Lower lobe of right lung (tissue), 2 donors: Measurements from ENCODE around the gene PSMB2. TPM values are rescaled to one million over a fixed set of nuclear protein-coding genes. Genes with fewer than 3 reads are reported as not detected.

Experiments used
- ATAC-seq, 2 donors: fragments of 200-7000 bp; cut with Tn5 transposase; one replicate each; pipeline ENCODE4 v1.9.1; 2020 to 2022; ENCODE audit warnings: mild to moderate bottlenecking in 2 of 2, moderate library complexity in 2 of 2
- DNase-seq: peaks from one replicate; pipeline ENCODE4 v3.0.0-alpha.2; 2020
- H3K27ac ChIP-seq: fragments of 200-600 bp; one replicate; pipeline ENCODE4 v1.8.0; 2022
- H3K27me3 ChIP-seq: fragments of 200-600 bp; one replicate; pipeline ENCODE4 v1.8.0; 2022; ENCODE audit warnings: low read depth
- H3K36me3 ChIP-seq: fragments of 200-600 bp; one replicate; pipeline ENCODE4 v1.8.0; 2022; ENCODE audit warnings: mild to moderate bottlenecking
- H3K4me1 ChIP-seq: fragments of 200-600 bp; one replicate; pipeline ENCODE4 v1.8.0; 2022
- H3K4me3 ChIP-seq: fragments of 200-600 bp; one replicate; pipeline ENCODE4 v1.8.0; 2022; ENCODE audit warnings: mild to moderate bottlenecking
- H3K9me3 ChIP-seq: fragments of 200-600 bp; one replicate; pipeline ENCODE4 v1.8.0; 2022
- intact Hi-C: fragments of 100-400 bp; cut with DNase I; formaldehyde crosslinking; loops from one replicate; pipeline ENCODE4 v1.11.0; 2022
- total RNA-seq: library from RNA; stranded (reverse); fragmentation: NEBNext Ultra II Directional; extraction: Animal tissue kit (Norgen Biotek cat#: 25700); gene quantifications from one replicate; pipeline ENCODE4 v1.2.1, GENCODE V29; 2021
- TF ChIP-seq, protein P1 (sequence below): fragments of 200-600 bp; IDR thresholded peaks from one replicate; pipeline ENCODE4 v1.8.0; 2022; ENCODE audit warnings: antibody characterized with exemption, mild to moderate bottlenecking
- donor health status: DM: no; HTN: yes; CAD: no; lungs with severe emphysema.

PSMB2 gene
- total RNA-seq, 1 donor from 2014 or later: 44.9 TPM

DNA sequence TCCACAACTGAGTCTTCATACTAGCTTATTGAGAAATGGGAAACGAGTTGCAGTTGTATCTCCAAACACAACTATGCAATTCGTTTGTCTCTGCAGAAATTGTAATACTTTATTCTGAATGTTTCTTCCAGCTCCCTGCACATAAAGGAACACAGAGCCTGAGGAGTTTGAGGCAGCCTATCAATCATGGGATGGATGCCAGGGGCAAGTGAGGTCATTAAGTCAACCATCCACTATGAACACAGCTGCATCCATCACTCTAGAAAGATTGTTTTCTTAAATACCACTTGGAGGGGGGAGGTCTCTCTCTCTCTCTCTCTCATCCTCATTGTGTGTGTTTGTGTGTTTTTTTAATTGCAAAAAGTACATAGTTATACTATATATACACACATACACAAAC lies 2.9 kb upstream of the PSMB2 start:
- H3K36me3 ChIP-seq: no peaks in the 10 kb centered on the region
- no peak for DNase-seq
- intact Hi-C loops: no loop called here
- peaks cover 14% of the 10 kb centered on the region for H3K4me1 ChIP-seq
- H3K27me3 ChIP-seq: no peaks in the 10 kb centered on the region
- H3K27ac ChIP-seq: no peak overlapping the region
- H3K9me3 ChIP-seq: no peaks in the 10 kb centered on the region
- TF ChIP-seq, protein P1, sequence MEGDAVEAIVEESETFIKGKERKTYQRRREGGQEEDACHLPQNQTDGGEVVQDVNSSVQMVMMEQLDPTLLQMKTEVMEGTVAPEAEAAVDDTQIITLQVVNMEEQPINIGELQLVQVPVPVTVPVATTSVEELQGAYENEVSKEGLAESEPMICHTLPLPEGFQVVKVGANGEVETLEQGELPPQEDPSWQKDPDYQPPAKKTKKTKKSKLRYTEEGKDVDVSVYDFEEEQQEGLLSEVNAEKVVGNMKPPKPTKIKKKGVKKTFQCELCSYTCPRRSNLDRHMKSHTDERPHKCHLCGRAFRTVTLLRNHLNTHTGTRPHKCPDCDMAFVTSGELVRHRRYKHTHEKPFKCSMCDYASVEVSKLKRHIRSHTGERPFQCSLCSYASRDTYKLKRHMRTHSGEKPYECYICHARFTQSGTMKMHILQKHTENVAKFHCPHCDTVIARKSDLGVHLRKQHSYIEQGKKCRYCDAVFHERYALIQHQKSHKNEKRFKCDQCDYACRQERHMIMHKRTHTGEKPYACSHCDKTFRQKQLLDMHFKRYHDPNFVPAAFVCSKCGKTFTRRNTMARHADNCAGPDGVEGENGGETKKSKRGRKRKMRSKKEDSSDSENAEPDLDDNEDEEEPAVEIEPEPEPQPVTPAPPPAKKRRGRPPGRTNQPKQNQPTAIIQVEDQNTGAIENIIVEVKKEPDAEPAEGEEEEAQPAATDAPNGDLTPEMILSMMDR: no peak
- H3K4me3 ChIP-seq: no peak overlapping the region
- no peak for ATAC-seq

DNA sequence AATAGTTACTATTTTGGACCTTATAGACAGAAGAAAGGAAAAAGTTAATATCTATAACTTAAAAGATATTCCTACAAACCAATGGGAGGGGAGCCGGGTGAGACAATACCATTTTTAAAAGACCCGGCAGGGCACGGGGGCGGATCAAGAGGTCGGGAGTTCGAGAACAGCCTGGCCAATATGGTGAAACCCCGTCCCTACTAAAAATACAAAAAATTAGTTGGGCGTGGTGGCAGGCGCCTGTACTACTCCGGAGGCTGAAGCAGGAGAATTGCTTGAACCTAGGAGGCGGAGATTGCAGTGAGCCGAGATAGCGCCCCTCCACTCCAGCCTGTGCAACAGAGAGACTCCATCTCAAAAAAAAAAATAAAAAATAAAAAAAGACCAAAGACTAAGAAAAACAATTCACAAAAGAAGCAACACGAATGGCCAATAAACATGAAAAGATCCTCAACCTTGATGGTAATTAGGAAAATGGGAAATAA lies 1.2 kb upstream of the PSMB2 start:
- Histone ChIP-seq H3K27ac (peak overlapping the region; percentile 91), H3K36me3 (no peaks in the 10 kb centered on the region), H3K27me3 (no peaks in the 10 kb centered on the region), H3K4me1 (peaks cover 27% of the 10 kb centered on the region), H3K9me3 (no peaks in the 10 kb centered on the region), H3K4me3 (peak overlapping the region; percentile 82)
- intact Hi-C loops: no loop called here
- TF ChIP-seq, protein P1: no peak
- DNase-seq (no peak), ATAC-seq (no peak)

DNA sequence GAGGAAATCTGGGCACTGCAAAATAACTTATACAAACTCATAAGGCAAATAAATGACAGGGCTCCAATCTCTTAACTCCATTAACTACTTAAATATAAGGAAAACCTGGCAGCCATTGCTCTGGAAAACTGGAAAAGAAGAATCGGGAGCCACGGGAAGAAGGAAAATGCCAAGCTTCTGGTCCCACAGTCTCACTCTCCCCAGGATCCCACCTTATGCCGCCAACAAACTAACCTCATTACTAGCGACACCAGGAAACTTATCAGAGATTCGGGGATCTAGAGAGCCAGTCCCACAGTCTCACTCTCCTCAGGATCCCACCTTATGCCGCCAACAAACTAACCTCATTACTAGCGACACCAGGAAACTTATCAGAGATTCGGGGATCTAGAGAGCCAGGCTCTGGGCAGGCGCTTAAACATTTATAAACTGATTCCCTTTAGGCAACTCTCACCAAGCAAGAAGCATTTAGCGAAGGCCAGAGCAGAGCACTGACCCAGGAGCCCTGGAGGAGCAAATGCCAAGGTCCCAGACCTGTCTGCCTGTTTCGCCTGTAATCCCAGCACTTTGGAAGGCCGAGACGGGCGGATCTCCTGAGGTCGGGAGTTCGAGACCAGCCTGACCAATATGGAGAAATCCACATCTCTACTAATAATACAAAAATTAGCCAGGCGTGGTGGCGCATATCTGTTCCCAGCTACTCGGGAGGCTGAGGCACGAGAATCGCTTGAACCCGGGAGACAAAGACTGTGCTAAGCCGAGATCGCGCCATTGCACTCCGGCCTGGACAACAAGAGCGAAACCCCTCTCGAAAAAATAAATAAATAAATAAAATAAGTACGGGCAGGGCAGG lies 720 bp downstream of the PSMB2 start:
- intact Hi-C loops: no loop called here
- DNase-seq: no peak
- H3K4me1 ChIP-seq: peaks cover 39% of the 10 kb centered on the region
- TF ChIP-seq, protein P1: no peak
- H3K27ac ChIP-seq: peak overlapping the region; percentile 91
- no peak for ATAC-seq
- peaks cover 7% of the 10 kb centered on the region for H3K36me3 ChIP-seq
- no peaks in the 10 kb centered on the region for H3K9me3 ChIP-seq
- H3K4me3 ChIP-seq: peak overlapping the region; percentile 82
- H3K27me3 ChIP-seq: no peaks in the 10 kb centered on the region

DNA sequence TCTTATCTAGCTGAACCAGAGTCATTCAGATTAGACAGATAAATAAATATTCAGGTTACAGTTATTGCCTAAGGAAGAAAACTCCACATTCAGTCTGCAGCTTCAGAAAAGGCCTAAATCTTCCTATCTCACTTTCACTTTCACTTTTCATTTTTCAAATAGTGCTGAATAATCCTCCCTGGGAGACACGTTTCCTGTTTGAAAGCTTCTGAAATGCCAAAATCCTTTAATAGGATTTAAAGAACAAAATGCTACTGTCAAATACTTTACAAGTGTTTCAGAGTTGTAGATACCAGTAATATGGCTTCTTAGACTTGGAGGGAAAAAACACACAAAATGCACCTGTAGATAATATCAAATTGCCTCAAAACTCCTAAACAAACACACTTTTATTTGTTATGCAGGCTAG lies 3.9 kb downstream of the PSMB2 start:
- intact Hi-C loops: no loop called here
- peak overlapping the region; percentile 45 for H3K4me3 ChIP-seq
- TF ChIP-seq, protein P1: no peak
- peak overlapping the region; percentile 75 for H3K27ac ChIP-seq
- no peaks in the 10 kb centered on the region for H3K27me3 ChIP-seq
- ATAC-seq (no peak), DNase-seq (no peak)
- peaks cover 39% of the 10 kb centered on the region for H3K36me3 ChIP-seq
- peaks cover 39% of the 10 kb centered on the region for H3K4me1 ChIP-seq
- no peaks in the 10 kb centered on the region for H3K9me3 ChIP-seq

DNA sequence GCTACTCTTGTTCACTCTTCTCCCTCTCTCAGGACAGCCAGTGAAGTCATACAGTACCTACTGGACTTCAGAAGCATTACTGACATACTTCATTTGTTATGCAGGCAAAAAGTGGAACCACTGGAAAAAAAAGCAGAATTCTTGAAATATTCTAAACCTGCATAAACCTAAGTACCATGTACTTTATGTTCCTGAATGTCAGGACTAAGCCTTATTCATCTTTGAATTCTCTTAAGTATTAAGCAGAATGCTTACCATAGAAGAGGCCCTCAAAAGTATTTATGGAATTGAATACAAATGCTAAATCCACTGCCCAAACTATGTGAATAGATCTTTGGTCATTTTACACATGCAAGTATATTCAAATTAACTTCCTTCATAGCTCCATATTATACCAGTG lies 7.8 kb downstream of the PSMB2 start:
- TF ChIP-seq, protein P1: no peak
- H3K27ac ChIP-seq: no peak overlapping the region
- intact Hi-C loops: no loop called here
- DNase-seq: no peak
- no peak for ATAC-seq
- no peaks in the 10 kb centered on the region for H3K27me3 ChIP-seq
- H3K9me3 ChIP-seq: no peaks in the 10 kb centered on the region
- H3K4me1 ChIP-seq: peaks cover 32% of the 10 kb centered on the region
- H3K36me3 ChIP-seq: peaks cover 77% of the 10 kb centered on the region
- no peak overlapping the region for H3K4me3 ChIP-seq
